WTC11 (cell line): Measurements from ENCODE around the gene SLCO1C1.

Source experiments
- CREB1 ChIP-seq: sonication (generic); formaldehyde crosslinking; IDR thresholded peaks from 2 replicates; pipeline ENCODE4 v1.8.0; 2023; ENCODE audit warnings: mild to moderate bottlenecking, missing genetic modification reagents
- JUN ChIP-seq: sonication (generic); formaldehyde crosslinking; IDR thresholded peaks from 2 replicates; pipeline ENCODE4 v1.8.0; 2023; ENCODE audit warnings: mild to moderate bottlenecking, missing genetic modification reagents
- NFYB ChIP-seq: sonication (generic); formaldehyde crosslinking; conservative IDR thresholded peaks from 2 replicates; pipeline ENCODE4 v1.8.0; 2022; ENCODE audit warnings: low read depth, missing genetic modification reagents
- NR3C1 ChIP-seq: sonication (generic); formaldehyde crosslinking; conservative IDR thresholded peaks from 2 replicates; pipeline ENCODE4 v1.8.1; 2023; ENCODE audit warnings: low read depth, mild to moderate bottlenecking, missing genetic modification reagents
- RELA ChIP-seq: sonication (generic); formaldehyde crosslinking; IDR thresholded peaks from 2 replicates; pipeline ENCODE4 v1.8.1; 2022; ENCODE audit warnings: missing genetic modification reagents, mild to moderate bottlenecking, borderline replicate concordance
- TEAD4 ChIP-seq: sonication (generic); formaldehyde crosslinking; IDR thresholded peaks from 2 replicates; pipeline ENCODE4 v1.8.0; 2022; ENCODE audit warnings: mild to moderate bottlenecking, missing genetic modification reagents
- ZNF121 ChIP-seq: sonication (generic); formaldehyde crosslinking; IDR thresholded peaks from 2 replicates; pipeline ENCODE4 v1.8.0; 2023; ENCODE audit warnings: missing genetic modification reagents
- ZNF138 ChIP-seq: sonication (generic); formaldehyde crosslinking; conservative IDR thresholded peaks from 2 replicates; pipeline ENCODE4 v1.8.1; 2022; ENCODE audit warnings: mild to moderate bottlenecking, moderate library complexity, missing genetic modification reagents
- TF ChIP-seq, protein P1 (sequence below): sonication (generic); formaldehyde crosslinking; conservative IDR thresholded peaks from 2 replicates; pipeline ENCODE4 v1.8.1; 2022; ENCODE audit warnings: mild to moderate bottlenecking, missing genetic modification reagents
- TF ChIP-seq, protein P2 (sequence below): fragments of 200-600 bp; IDR thresholded peaks from 2 replicates; pipeline ENCODE4 v1.8.0; 2022; ENCODE audit warnings: antibody characterized with exemption
- TF ChIP-seq, protein P3 (sequence below): sonication (generic); formaldehyde crosslinking; IDR thresholded peaks from 2 replicates; pipeline ENCODE4 v1.8.1; 2023; ENCODE audit warnings: mild to moderate bottlenecking, moderate library complexity, missing genetic modification reagents
- TF ChIP-seq, protein P4 (sequence below): sonication (generic); formaldehyde crosslinking; IDR thresholded peaks from 2 replicates; pipeline ENCODE4 v1.8.0; 2023; ENCODE audit warnings: missing genetic modification reagents
- TF ChIP-seq, protein P5 (sequence below): sonication (generic); formaldehyde crosslinking; IDR thresholded peaks from 2 replicates; pipeline ENCODE4 v1.8.1; 2023; ENCODE audit warnings: mild to moderate bottlenecking, missing genetic modification reagents, moderate library complexity

DNA sequence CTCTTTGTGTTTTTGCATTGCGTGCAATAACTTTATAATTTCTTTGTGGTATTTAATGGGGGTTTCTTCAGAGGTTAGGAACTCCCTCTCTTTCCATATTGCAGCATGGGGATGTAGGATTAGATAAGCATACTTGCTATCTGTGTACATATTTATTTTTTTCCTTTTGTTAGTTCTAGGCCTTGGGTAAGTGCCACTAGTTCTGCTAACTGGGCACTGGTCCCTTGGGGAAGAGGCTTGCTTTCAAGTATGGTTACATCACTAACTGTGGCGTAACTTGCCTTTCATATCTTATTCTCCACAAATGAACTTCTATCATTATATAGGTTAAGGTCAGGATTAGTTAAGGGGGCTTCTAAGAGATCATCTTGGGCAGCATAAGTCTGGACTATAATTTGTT, 83.8 kb downstream of the SLCO1C1 start:
- no peak for TF ChIP-seq ZNF138 (CRISPR knock-in tag)
- TF ChIP-seq ZNF121 = no peak
- TF ChIP-seq, protein P1, sequence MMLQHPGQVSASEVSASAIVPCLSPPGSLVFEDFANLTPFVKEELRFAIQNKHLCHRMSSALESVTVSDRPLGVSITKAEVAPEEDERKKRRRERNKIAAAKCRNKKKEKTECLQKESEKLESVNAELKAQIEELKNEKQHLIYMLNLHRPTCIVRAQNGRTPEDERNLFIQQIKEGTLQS (CRISPR knock-in tag) = no peak
- TF ChIP-seq, protein P2, sequence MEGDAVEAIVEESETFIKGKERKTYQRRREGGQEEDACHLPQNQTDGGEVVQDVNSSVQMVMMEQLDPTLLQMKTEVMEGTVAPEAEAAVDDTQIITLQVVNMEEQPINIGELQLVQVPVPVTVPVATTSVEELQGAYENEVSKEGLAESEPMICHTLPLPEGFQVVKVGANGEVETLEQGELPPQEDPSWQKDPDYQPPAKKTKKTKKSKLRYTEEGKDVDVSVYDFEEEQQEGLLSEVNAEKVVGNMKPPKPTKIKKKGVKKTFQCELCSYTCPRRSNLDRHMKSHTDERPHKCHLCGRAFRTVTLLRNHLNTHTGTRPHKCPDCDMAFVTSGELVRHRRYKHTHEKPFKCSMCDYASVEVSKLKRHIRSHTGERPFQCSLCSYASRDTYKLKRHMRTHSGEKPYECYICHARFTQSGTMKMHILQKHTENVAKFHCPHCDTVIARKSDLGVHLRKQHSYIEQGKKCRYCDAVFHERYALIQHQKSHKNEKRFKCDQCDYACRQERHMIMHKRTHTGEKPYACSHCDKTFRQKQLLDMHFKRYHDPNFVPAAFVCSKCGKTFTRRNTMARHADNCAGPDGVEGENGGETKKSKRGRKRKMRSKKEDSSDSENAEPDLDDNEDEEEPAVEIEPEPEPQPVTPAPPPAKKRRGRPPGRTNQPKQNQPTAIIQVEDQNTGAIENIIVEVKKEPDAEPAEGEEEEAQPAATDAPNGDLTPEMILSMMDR = no peak
- no peak for TF ChIP-seq NFYB (CRISPR knock-in tag)
- TF ChIP-seq JUN (CRISPR knock-in tag) = no peak
- TF ChIP-seq RELA = no peak
- TF ChIP-seq, protein P3, sequence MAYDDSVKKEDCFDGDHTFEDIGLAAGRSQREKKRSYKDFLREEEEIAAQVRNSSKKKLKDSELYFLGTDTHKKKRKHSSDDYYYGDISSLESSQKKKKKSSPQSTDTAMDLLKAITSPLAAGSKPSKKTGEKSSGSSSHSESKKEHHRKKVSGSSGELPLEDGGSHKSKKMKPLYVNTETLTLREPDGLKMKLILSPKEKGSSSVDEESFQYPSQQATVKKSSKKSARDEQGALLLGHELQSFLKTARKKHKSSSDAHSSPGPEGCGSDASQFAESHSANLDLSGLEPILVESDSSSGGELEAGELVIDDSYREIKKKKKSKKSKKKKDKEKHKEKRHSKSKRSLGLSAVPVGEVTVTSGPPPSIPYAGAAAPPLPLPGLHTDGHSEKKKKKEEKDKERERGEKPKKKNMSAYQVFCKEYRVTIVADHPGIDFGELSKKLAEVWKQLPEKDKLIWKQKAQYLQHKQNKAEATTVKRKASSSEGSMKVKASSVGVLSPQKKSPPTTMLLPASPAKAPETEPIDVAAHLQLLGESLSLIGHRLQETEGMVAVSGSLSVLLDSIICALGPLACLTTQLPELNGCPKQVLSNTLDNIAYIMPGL (CRISPR knock-in tag) = no peak
- TF ChIP-seq TEAD4 = no peak
- TF ChIP-seq, protein P4, sequence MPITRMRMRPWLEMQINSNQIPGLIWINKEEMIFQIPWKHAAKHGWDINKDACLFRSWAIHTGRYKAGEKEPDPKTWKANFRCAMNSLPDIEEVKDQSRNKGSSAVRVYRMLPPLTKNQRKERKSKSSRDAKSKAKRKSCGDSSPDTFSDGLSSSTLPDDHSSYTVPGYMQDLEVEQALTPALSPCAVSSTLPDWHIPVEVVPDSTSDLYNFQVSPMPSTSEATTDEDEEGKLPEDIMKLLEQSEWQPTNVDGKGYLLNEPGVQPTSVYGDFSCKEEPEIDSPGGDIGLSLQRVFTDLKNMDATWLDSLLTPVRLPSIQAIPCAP (CRISPR knock-in tag) = no peak
- no peak for TF ChIP-seq CREB1 (CRISPR knock-in tag)
- TF ChIP-seq NR3C1 (CRISPR knock-in tag) = no peak
- TF ChIP-seq, protein P5, sequence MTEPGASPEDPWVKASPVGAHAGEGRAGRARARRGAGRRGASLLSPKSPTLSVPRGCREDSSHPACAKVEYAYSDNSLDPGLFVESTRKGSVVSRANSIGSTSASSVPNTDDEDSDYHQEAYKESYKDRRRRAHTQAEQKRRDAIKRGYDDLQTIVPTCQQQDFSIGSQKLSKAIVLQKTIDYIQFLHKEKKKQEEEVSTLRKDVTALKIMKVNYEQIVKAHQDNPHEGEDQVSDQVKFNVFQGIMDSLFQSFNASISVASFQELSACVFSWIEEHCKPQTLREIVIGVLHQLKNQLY (CRISPR knock-in tag) = no peak
